IMR-90 (cell line): ENCODE data around the gene TMEFF1. TPM values are rescaled to one million over a fixed set of nuclear protein-coding genes. Genes with fewer than 3 reads are reported as not detected.

Source experiments
- ATAC-seq: fragments of 200-7000 bp; cut with Tn5 transposase; 2 replicates; pipeline ENCODE4 v1.9.1; 2020; ENCODE audit warnings: low read depth, mild to moderate bottlenecking, moderate library complexity
- BruUV-seq: library from RNA; stranded (reverse); fragments of 400-500 nt; replicated peaks from 2 replicates; lab custom pipeline; 2021; lab: Mats Ljungman, UMichigan
- CTCF ChIA-PET: fragments of 300-600 bp; formaldehyde crosslinking; extraction: SDS; loops from one replicate; lab custom pipeline; 2021; ENCODE audit warnings: antibody characterized with exemption; lab: Yijun Ruan, JAX
- POLR2A ChIA-PET: fragments of 300-600 bp; sonication (Branson Sonifier 250); formaldehyde crosslinking; loops from one replicate; lab custom pipeline; 2022; ENCODE audit warnings: antibody characterized with exemption; ENCODE audit not compliant: unreplicated experiment; lab: Charles Lee
- DNase-seq: peaks from one replicate; pipeline ENCODE4 v3.0.0; 2013
- H2AFZ ChIP-seq: replicated peaks from 2 replicates; pipeline ENCODE3; 2013; ENCODE audit warnings: low read length, mild to moderate bottlenecking; ENCODE audit not compliant: poor library complexity
- H2AK5ac ChIP-seq: 2 replicates; pipeline ENCODE4 v1.6.1; 2013; ENCODE audit warnings: low read depth, low read length, inconsistent platforms
- H2AK9ac ChIP-seq: replicated peaks from 2 replicates; pipeline ENCODE3; 2013; ENCODE audit warnings: mild to moderate bottlenecking, low read depth, low read length, moderate library complexity; ENCODE audit not compliant: poor library complexity
- H2BK120ac ChIP-seq: 2 replicates; pipeline ENCODE4 v1.6.1; 2013; ENCODE audit warnings: low read depth, low read length, inconsistent platforms
- H2BK15ac ChIP-seq: 3 replicates; pipeline ENCODE4 v1.6.1; 2013; ENCODE audit warnings: low read depth, low read length, inconsistent platforms
- H2BK20ac ChIP-seq: 2 replicates; pipeline ENCODE4 v1.6.1; 2013; ENCODE audit warnings: low read depth, mild to moderate bottlenecking, inconsistent platforms, low read length, moderate library complexity
- H2BK5ac ChIP-seq: 2 replicates; pipeline ENCODE4 v1.6.1; 2013; ENCODE audit warnings: mild to moderate bottlenecking, low read depth, low read length, inconsistent platforms; ENCODE audit not compliant: poor library complexity, severe bottlenecking
- H3K14ac ChIP-seq: replicated peaks from 2 replicates; pipeline ENCODE4 v1.6.1; 2013; ENCODE audit warnings: low read depth, low read length, inconsistent platforms
- H3K18ac ChIP-seq: 2 replicates; pipeline ENCODE4 v1.6.1; 2013; ENCODE audit warnings: low read depth, low read length, control low read depth
- H3K23ac ChIP-seq: 2 replicates; pipeline ENCODE4 v1.6.1; 2013; ENCODE audit warnings: low read depth, low read length, inconsistent platforms
- H3K27ac ChIP-seq: 2 replicates; pipeline ENCODE4 v1.5.1; 2013; ENCODE audit warnings: mild to moderate bottlenecking, control low read depth, low read length; ENCODE audit not compliant: insufficient read depth
- H3K27me3 ChIP-seq: 2 replicates; pipeline ENCODE4 v1.6.1; 2013; ENCODE audit warnings: low read length; ENCODE audit not compliant: control insufficient read depth, insufficient read depth
- H3K36me3 ChIP-seq: 2 replicates; pipeline ENCODE4 v1.6.1; 2013; ENCODE audit warnings: low read length, mixed read lengths; ENCODE audit not compliant: control insufficient read depth, insufficient read depth
- H3K4ac ChIP-seq: 2 replicates; pipeline ENCODE4 v1.6.1; 2013; ENCODE audit warnings: low read depth, low read length, inconsistent platforms
- H3K4me1 ChIP-seq: 2 replicates; pipeline ENCODE4 v1.6.1; 2013; ENCODE audit warnings: low read length, mixed read lengths; ENCODE audit not compliant: control insufficient read depth, insufficient read depth
- H3K4me2 ChIP-seq: 2 replicates; pipeline ENCODE4 v1.6.1; 2013; ENCODE audit warnings: low read depth, mild to moderate bottlenecking, control low read depth, low read length, moderate library complexity
- H3K4me3 ChIP-seq: 2 replicates; pipeline ENCODE4 v1.5.1; 2013; ENCODE audit warnings: low read depth, mild to moderate bottlenecking, control low read depth, low read length, moderate library complexity; ENCODE audit not compliant: insufficient read depth
- H3K56ac ChIP-seq: 2 replicates; pipeline ENCODE4 v1.6.1; 2013; ENCODE audit warnings: low read length, inconsistent platforms; ENCODE audit not compliant: insufficient read depth; ENCODE audit errors: extremely low read depth
- H3K79me1 ChIP-seq, 2 experiments: 2 replicates each; pipeline ENCODE4 v1.6.1; 2013; ENCODE audit warnings: low read length in 2 of 2, inconsistent platforms in 1 of 2, low read depth in 1 of 2
- H3K9ac ChIP-seq: 2 replicates; pipeline ENCODE4 v1.6.1; 2013; ENCODE audit warnings: low read depth, low read length, control low read depth
- H3K9me1 ChIP-seq: 2 replicates; pipeline ENCODE4 v1.6.1; 2013; ENCODE audit warnings: low read length, inconsistent platforms; ENCODE audit not compliant: insufficient read depth
- H3K9me3 ChIP-seq: 2 replicates; pipeline ENCODE4 v1.6.1; 2013; ENCODE audit warnings: low read length; ENCODE audit not compliant: control insufficient read depth, insufficient read depth
- H4K20me1 ChIP-seq: 2 replicates; pipeline ENCODE4 v1.6.1; 2013; ENCODE audit warnings: low read length, inconsistent platforms; ENCODE audit not compliant: insufficient read depth
- H4K5ac ChIP-seq: 2 replicates; pipeline ENCODE4 v1.6.1; 2013; ENCODE audit warnings: mild to moderate bottlenecking, low read depth, low read length, control low read depth
- H4K8ac ChIP-seq, 2 experiments: 2 replicates each; pipeline ENCODE4 v1.6.1; 2013; ENCODE audit warnings: low read depth in 2 of 2, low read length in 2 of 2, control low read depth in 1 of 2, inconsistent platforms in 1 of 2
- H4K91ac ChIP-seq: 2 replicates; pipeline ENCODE4 v1.6.1; 2013; ENCODE audit warnings: low read depth, low read length, inconsistent platforms; ENCODE audit not compliant: insufficient read depth
- RAD21 ChIP-seq: IDR thresholded peaks from 2 replicates; pipeline ENCODE4 v1.6.1; 2012; ENCODE audit warnings: low read length, improper control_type of control experiment
- SMC3 ChIP-seq: fragments of 150-350 bp; IDR thresholded peaks from 2 replicates; pipeline ENCODE4 v1.6.1; 2016; ENCODE audit warnings: low read depth, mild to moderate bottlenecking, antibody characterized with exemption, low read length, moderate library complexity
- WGBS, 2 experiments: methylation state at CpG; one replicate each; pipeline versions ENCODE4 v1.1.5 to v1.1.7; 2013; ENCODE audit warnings: missing lambda C conversion rate in 2 of 2; ENCODE audit not compliant: insufficient read length in 1 of 2; ENCODE audit errors: extremely low coverage in 2 of 2; 5-methylcytosine and 5-hydroxymethylcytosine counted together
- dilution Hi-C: fragments of 300-500 bp; cut with HindIII; formaldehyde crosslinking; loops from one replicate; pipeline ENCODE4 v1.14.3; 2018; ENCODE audit warnings: low sequenced_read_pairs; ENCODE audit not compliant: unreplicated experiment
- in situ Hi-C: fragments of 300-500 bp; cut with MboI; formaldehyde crosslinking; loops from 3 replicates; pipeline ENCODE4 v1.14.3; 2019; ENCODE audit warnings: low sequenced_read_pairs, inconsistent platforms, mixed read lengths
- intact Hi-C: fragments of 100-400 bp; cut with micrococcal nuclease; formaldehyde crosslinking; loops from 2 replicates; pipeline ENCODE4 v1.10.0; 2022
- polyA plus RNA-seq, 3 experiments: library from polyadenylated mRNA; depleted of rRNA; stranded (reverse); fragments of >200 nt; gene quantifications; 2 replicates each; pipeline ENCODE4 v1.2.3, GENCODE V29; 2012; ENCODE audit warnings: low replicate concordance in 1 of 3
- total RNA-seq: library from RNA; depleted of rRNA; stranded (reverse); fragments of >200 nt; gene quantifications from 2 replicates; pipeline ENCODE4 v1.2.3, GENCODE V29; 2012
- TF ChIP-seq, protein P1 (sequence below): fragments of 150-350 bp; IDR thresholded peaks from 2 replicates; pipeline ENCODE4 v1.6.1; 2017; ENCODE audit warnings: mild to moderate bottlenecking, antibody characterized with exemption, low read length, low read depth
- TF ChIP-seq, protein P2 (sequence below): conservative IDR thresholded peaks from 2 replicates; pipeline ENCODE4 v1.5.1; 2012; ENCODE audit warnings: mild to moderate bottlenecking, low read depth, low read length, improper control_type of control experiment

The TMEFF1 gene
- total and polyA plus RNA-seq, 2 of the 4 experiments (the other 2 are of a cell fraction): 0.62 to 0.90 TPM

DNA sequence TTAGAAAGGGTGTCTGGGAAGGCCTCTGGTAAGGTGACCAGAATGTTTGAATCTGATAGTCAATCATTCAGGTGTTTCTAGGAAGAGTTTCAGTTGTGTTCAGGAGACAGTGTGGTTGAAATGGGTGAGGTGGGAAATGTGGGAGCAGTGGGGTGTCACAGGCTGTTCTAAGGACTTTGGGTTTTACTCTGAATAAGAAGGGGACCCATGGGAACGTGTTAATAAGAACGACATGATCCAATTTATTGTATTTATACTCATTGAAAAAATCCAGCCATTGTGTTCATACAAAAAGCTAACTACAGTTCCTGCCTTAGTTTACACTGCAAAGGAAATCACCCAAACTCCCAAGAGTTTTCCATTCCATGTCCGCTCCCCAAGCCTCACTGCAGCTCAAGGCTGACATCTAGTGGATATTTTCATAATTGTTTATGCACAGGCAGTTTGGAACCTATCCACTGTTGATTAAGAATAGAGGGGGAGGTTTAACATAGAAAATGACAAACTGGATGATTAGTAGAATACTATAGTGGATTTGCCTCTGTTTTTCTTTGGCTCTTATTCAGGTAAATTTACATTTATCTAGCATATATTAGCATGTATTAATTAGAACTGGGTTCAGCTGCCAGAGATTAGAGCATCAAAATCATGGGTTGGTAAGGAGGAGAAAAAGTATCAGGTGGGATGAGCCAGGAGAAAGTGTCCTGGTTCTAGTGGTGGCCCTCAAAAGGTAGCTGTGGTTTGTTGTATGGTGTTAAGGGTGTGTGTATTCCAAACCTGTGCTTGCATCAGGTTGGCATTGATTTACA, 122.6 kb downstream of the TMEFF1 start:
- DNase-seq: peak; percentile 70
- Histone ChIP-seq H3K4ac (peak overlapping the region; percentile 35; the same call in 1 of the 2 replicates), H3K14ac (no peak overlapping the region), H3K4me1 (peaks cover 5% of the 10 kb centered on the region), H2BK120ac (no peak overlapping the region), H2AK9ac (no peak overlapping the region), H2BK20ac (no peak overlapping the region), H3K18ac (no peak overlapping the region), H3K9ac (no peak overlapping the region), H3K79me1 (peaks cover 0 to 4% of the 10 kb centered on the region in 2 experiments; a peak in 1 of 4 replicates), H4K20me1 (no peaks in the 10 kb centered on the region), H3K9me3 (no peaks in the 10 kb centered on the region), H2AK5ac (peak overlapping the region; percentile 40; the same call in 1 of the 2 replicates), H3K4me2 (no peak overlapping the region), H3K36me3 (no peaks in the 10 kb centered on the region), H3K27ac (no peak overlapping the region), H3K4me3 (no peak overlapping the region), H2BK15ac (no peak overlapping the region), H2BK5ac (no peak overlapping the region), H4K8ac (peak overlapping the region in 1 of 2 experiments; percentile 14; a peak in 1 of 4 replicates), H4K5ac (no peak overlapping the region), H2AFZ (no peak overlapping the region), H3K9me1 (peaks cover 8% of the 10 kb centered on the region), H4K91ac (no peak overlapping the region), H3K23ac (no peak overlapping the region), H3K27me3 (no peaks in the 10 kb centered on the region; the same call in 1 of the 2 replicates), H3K56ac (no peak overlapping the region)
- 40% methylated on average over 1 of the region's 3 CpGs; no CpG with 5 or more reads in 1 of the 2 experiments for WGBS, 2 experiments
- TF ChIP-seq SMC3 (peak; percentile 95), RAD21 (peak; percentile 99)
- TF ChIP-seq, protein P1, sequence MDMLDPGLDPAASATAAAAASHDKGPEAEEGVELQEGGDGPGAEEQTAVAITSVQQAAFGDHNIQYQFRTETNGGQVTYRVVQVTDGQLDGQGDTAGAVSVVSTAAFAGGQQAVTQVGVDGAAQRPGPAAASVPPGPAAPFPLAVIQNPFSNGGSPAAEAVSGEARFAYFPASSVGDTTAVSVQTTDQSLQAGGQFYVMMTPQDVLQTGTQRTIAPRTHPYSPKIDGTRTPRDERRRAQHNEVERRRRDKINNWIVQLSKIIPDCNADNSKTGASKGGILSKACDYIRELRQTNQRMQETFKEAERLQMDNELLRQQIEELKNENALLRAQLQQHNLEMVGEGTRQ: no peak
- TF ChIP-seq, protein P2, sequence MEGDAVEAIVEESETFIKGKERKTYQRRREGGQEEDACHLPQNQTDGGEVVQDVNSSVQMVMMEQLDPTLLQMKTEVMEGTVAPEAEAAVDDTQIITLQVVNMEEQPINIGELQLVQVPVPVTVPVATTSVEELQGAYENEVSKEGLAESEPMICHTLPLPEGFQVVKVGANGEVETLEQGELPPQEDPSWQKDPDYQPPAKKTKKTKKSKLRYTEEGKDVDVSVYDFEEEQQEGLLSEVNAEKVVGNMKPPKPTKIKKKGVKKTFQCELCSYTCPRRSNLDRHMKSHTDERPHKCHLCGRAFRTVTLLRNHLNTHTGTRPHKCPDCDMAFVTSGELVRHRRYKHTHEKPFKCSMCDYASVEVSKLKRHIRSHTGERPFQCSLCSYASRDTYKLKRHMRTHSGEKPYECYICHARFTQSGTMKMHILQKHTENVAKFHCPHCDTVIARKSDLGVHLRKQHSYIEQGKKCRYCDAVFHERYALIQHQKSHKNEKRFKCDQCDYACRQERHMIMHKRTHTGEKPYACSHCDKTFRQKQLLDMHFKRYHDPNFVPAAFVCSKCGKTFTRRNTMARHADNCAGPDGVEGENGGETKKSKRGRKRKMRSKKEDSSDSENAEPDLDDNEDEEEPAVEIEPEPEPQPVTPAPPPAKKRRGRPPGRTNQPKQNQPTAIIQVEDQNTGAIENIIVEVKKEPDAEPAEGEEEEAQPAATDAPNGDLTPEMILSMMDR: peak; percentile 95
- intact Hi-C loops: loop anchor here (1.0 to 10.0 kb wide), 12 partner anchors 123 to 1411 kb away; partner anchors contain the start of genes ERP44, INVS, NR4A3 and TMEFF1
- ATAC-seq: peak; percentile 67
- POLR2A ChIA-PET: no interaction called here
- CTCF ChIA-PET: interaction anchor here (0.7 to 1.0 kb wide), 2 partner anchors 266 to 274 kb away, joined by 3 read pairs; no protein-coding TSS in a partner anchor
- BruUV-seq: no TSS peak
- in situ Hi-C loops: loop anchor here (25.0 kb wide), 2 partner anchors 558 to 1408 kb away; no protein-coding TSS in a partner anchor
- dilution Hi-C loops: no loop called here
